ENCODE results near the gene DCUN1D2.
"Not testable (repeated sequence)": the region's sequence is repeated elsewhere in the genome, so short reads cannot be mapped to it uniquely, and the experiment has no call there.

The DCUN1D2 gene

DNA sequence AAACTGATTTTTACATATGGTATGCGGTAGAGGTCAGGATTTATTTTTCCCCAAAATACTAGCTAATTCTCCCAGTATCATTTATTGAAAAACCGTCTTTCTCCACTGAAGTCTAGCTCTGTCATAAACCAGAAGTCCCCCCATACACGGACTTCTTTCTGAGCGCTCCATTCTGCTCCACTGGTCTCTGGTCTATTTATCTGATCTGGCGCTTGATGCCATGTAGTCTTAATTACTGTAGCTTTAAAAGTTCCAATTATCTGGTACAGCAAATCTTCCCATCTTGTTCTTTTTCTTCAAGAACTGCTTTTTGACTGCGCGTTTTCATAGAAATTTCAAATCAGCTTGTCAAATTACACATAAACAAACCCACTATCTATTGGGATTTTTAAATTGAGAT, 13.7 kb downstream of the DCUN1D2 start:
- TF ChIP-seq, protein P1, sequence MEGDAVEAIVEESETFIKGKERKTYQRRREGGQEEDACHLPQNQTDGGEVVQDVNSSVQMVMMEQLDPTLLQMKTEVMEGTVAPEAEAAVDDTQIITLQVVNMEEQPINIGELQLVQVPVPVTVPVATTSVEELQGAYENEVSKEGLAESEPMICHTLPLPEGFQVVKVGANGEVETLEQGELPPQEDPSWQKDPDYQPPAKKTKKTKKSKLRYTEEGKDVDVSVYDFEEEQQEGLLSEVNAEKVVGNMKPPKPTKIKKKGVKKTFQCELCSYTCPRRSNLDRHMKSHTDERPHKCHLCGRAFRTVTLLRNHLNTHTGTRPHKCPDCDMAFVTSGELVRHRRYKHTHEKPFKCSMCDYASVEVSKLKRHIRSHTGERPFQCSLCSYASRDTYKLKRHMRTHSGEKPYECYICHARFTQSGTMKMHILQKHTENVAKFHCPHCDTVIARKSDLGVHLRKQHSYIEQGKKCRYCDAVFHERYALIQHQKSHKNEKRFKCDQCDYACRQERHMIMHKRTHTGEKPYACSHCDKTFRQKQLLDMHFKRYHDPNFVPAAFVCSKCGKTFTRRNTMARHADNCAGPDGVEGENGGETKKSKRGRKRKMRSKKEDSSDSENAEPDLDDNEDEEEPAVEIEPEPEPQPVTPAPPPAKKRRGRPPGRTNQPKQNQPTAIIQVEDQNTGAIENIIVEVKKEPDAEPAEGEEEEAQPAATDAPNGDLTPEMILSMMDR (conservative IDR thresholded peaks at IDR 0.05), result no peak
- TF ChIP-seq ZFX (IDR thresholded peaks at IDR 0.05), result no peak
- H3K27ac ChIP-seq, result no peak overlapping the region

DNA sequence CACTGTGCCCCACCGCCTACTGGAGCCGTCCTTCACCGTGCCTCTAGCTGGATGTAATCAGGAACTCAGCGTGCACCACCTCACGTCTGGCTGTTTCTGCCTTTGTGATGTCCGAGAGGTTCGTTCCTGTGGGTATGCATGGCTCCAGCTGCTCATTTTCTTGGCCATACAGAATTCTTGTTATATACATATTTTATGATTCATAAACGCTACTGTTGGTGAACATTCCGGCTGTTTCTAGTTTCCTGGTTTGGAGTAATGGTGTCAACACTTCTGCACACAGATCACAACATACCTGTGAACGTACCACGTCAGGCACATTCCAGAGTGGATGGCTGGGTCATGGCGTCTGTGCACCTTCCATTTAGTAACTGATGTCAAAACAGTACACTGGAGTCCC, 14.6 kb downstream of the DCUN1D2 start:
- TF ChIP-seq, protein P1 (conservative IDR thresholded peaks at IDR 0.05), result no peak
- no peak for TF ChIP-seq ZFX (IDR thresholded peaks at IDR 0.05)
- H3K27ac ChIP-seq, result no peak overlapping the region

- no peak for TF ChIP-seq ZFX (IDR thresholded peaks at IDR 0.05)
- TF ChIP-seq, protein P1 (conservative IDR thresholded peaks at IDR 0.05), result no peak
- H3K27ac ChIP-seq, result no peak overlapping the region
Measured at GRCh38 chr13:113475280-113475679, 15.2 kb downstream of the DCUN1D2 start.

- H3K27ac ChIP-seq, result no peak overlapping the region
Measured at GRCh38 chr13:113474179-113474578, 16.3 kb downstream of the DCUN1D2 start.

GRCh38 chr13:113472355-113473025, 18.0 kb downstream of the DCUN1D2 start:
- TF ChIP-seq, protein P1 (conservative IDR thresholded peaks at IDR 0.05), result no peak
- no peak for TF ChIP-seq ZFX (IDR thresholded peaks at IDR 0.05)
- no peak overlapping the region for H3K27ac ChIP-seq

More at GRCh38 chr13:113474179-113474578, 16.3 kb downstream of the DCUN1D2 start:
- no peak for TF ChIP-seq ZFX (IDR thresholded peaks at IDR 0.05)
- TF ChIP-seq, protein P1 (conservative IDR thresholded peaks at IDR 0.05), result no peak

DNA sequence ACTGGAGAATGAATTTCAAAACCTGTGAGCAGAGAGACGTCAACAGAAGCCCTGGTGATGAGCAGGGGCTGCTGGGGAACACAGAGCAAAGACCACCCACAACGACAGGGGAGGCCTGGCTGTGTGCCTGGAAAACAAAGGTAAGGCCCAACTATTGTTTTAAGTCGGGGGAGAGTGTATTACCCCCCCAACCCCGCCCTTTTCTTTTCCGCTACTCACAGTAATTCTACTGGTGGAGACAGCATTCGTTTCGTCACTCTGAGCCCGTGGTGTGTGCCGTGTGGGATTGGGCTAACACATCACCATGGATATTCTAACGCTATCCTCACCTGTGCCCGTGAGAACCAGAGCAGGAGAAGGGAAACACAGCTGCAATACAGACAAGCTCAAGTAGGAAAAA, 18.7 kb downstream of the DCUN1D2 start:
- H3K27ac ChIP-seq, result no peak overlapping the region
- no peak for TF ChIP-seq ZFX (IDR thresholded peaks at IDR 0.05)

DNA sequence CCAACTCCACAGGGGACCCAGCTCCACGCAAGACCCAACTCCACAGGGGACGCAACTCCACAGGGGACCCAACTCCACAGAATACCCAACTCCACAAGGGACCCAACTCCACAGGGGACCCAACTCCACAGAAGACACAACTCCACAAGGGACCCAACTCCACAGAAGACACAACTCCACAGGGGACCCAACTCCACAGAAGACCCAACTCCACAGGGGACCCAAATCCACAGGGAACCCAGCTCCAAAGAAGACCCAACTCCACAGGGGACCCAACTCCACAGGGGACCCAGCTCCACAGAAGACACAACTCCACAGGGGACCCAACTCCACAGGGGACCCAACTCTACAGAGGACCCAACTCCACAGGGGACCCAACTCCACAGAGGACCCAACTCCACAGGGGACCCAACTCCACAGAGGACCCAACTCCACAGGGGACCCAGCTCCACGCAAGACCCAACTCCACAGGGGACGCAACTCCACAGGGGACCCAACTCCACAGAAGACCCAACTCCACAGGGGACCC, 19.8 kb downstream of the DCUN1D2 start:
- H3K27ac ChIP-seq, result not testable (repeated sequence)

GRCh38 chr13:113470073-113470472, 20.4 kb downstream of the DCUN1D2 start:
- no peak for TF ChIP-seq ZFX (IDR thresholded peaks at IDR 0.05)
- TF ChIP-seq, protein P1 (conservative IDR thresholded peaks at IDR 0.05), result no peak
- H3K27ac ChIP-seq, result no peak overlapping the region
